ENCODE data around the gene MILR1.

The MILR1 gene

GRCh38 chr17:64502021-64502420, 53.1 kb downstream of the MILR1 start:
- whole genome bisulfite sequencing, 2 experiments: 94 to 97% methylated on average over 3 of the region's 3 CpGs
- no peaks in the 10 kb centered on the region for H3K9me3 ChIP-seq (ENCODE audit: control insufficient read depth, low read length)
- H3K4me1 ChIP-seq (ENCODE audit: control insufficient read depth, insufficient read depth, low read length): peaks cover 10% of the 10 kb centered on the region
- H3K36me3 ChIP-seq (ENCODE audit: control insufficient read depth, insufficient read depth, low read length): peaks cover 51% of the 10 kb centered on the region
- no peaks in the 10 kb centered on the region for H3K27me3 ChIP-seq (ENCODE audit: control insufficient read depth, insufficient read depth, low read length, poor library complexity, severe bottlenecking)
- no peak overlapping the region for H3K27ac ChIP-seq (ENCODE audit: insufficient read depth, low read depth, low read length, poor library complexity, severe bottlenecking)
- no peak overlapping the region for H3K4me3 ChIP-seq (ENCODE audit: insufficient read depth, low read depth, low read length)

GRCh38 chr17:64502809-64503208, 53.9 kb downstream of the MILR1 start:
- Histone ChIP-seq H3K4me3 (ENCODE audit: insufficient read depth, low read depth, low read length) (no peak overlapping the region), H3K4me1 (ENCODE audit: control insufficient read depth, insufficient read depth, low read length) (peaks cover 10% of the 10 kb centered on the region), H3K36me3 (ENCODE audit: control insufficient read depth, insufficient read depth, low read length) (peaks cover 51% of the 10 kb centered on the region), H3K27me3 (ENCODE audit: control insufficient read depth, insufficient read depth, low read length, poor library complexity, severe bottlenecking) (no peaks in the 10 kb centered on the region), H3K9me3 (ENCODE audit: control insufficient read depth, low read length) (no peaks in the 10 kb centered on the region), H3K27ac (ENCODE audit: insufficient read depth, low read depth, low read length, poor library complexity, severe bottlenecking) (no peak overlapping the region)
- WGBS, 2 experiments: 100% methylated on average over 2 of the region's 2 CpGs

GRCh38 chr17:64503341-64503740, 54.4 kb downstream of the MILR1 start:
- Histone ChIP-seq H3K36me3 (ENCODE audit: control insufficient read depth, insufficient read depth, low read length) (peaks cover 51% of the 10 kb centered on the region), H3K4me3 (ENCODE audit: insufficient read depth, low read depth, low read length) (no peak overlapping the region)
- WGBS, 2 experiments: 97% methylated on average over 5 of the region's 5 CpGs

GRCh38 chr17:64503821-64504768, 55.2 kb downstream of the MILR1 start:
- peaks cover 51% of the 10 kb centered on the region for H3K36me3 ChIP-seq (ENCODE audit: control insufficient read depth, insufficient read depth, low read length)
- H3K4me1 ChIP-seq (ENCODE audit: control insufficient read depth, insufficient read depth, low read length): peaks cover 10% of the 10 kb centered on the region
- no peak overlapping the region for H3K27ac ChIP-seq (ENCODE audit: insufficient read depth, low read depth, low read length, poor library complexity, severe bottlenecking)
- peak overlapping the region; percentile 97 for H3K4me3 ChIP-seq (ENCODE audit: insufficient read depth, low read depth, low read length)
- no peaks in the 10 kb centered on the region for H3K9me3 ChIP-seq (ENCODE audit: control insufficient read depth, low read length)
- WGBS, 2 experiments: 79 to 80% methylated on average over 7 of the region's 7 CpGs
- H3K27me3 ChIP-seq (ENCODE audit: control insufficient read depth, insufficient read depth, low read length, poor library complexity, severe bottlenecking): no peaks in the 10 kb centered on the region

More at GRCh38 chr17:64503341-64503740, 54.4 kb downstream of the MILR1 start:
- H3K4me1 ChIP-seq (ENCODE audit: control insufficient read depth, insufficient read depth, low read length): peaks cover 10% of the 10 kb centered on the region
- no peaks in the 10 kb centered on the region for H3K9me3 ChIP-seq (ENCODE audit: control insufficient read depth, low read length)
- peak overlapping the region; percentile 38 for H3K27ac ChIP-seq (ENCODE audit: insufficient read depth, low read depth, low read length, poor library complexity, severe bottlenecking)
- H3K27me3 ChIP-seq (ENCODE audit: control insufficient read depth, insufficient read depth, low read length, poor library complexity, severe bottlenecking): no peaks in the 10 kb centered on the region

GRCh38 chr17:64504769-64505339, 55.9 kb downstream of the MILR1 start:
- Histone ChIP-seq H3K4me1 (ENCODE audit: control insufficient read depth, insufficient read depth, low read length) (peaks cover 10% of the 10 kb centered on the region), H3K9me3 (ENCODE audit: control insufficient read depth, low read length) (no peaks in the 10 kb centered on the region), H3K36me3 (ENCODE audit: control insufficient read depth, insufficient read depth, low read length) (peaks cover 45% of the 10 kb centered on the region), H3K4me3 (ENCODE audit: insufficient read depth, low read depth, low read length) (peak overlapping the region; percentile 97), H3K27me3 (ENCODE audit: control insufficient read depth, insufficient read depth, low read length, poor library complexity, severe bottlenecking) (no peaks in the 10 kb centered on the region), H3K27ac (ENCODE audit: insufficient read depth, low read depth, low read length, poor library complexity, severe bottlenecking) (peak overlapping the region; percentile 97)
- 6 to 9% methylated on average over 13 of the region's 13 CpGs for WGBS, 2 experiments

- 0% methylated on average over 76 of the region's 76 CpGs for WGBS, 2 experiments
- Histone ChIP-seq H3K4me1 (ENCODE audit: control insufficient read depth, insufficient read depth, low read length) (peaks cover 10% of the 10 kb centered on the region), H3K27me3 (ENCODE audit: control insufficient read depth, insufficient read depth, low read length, poor library complexity, severe bottlenecking) (no peaks in the 10 kb centered on the region), H3K9me3 (ENCODE audit: control insufficient read depth, low read length) (no peaks in the 10 kb centered on the region), H3K4me3 (ENCODE audit: insufficient read depth, low read depth, low read length) (peak overlapping the region; percentile 97), H3K36me3 (ENCODE audit: control insufficient read depth, insufficient read depth, low read length) (peaks cover 38% of the 10 kb centered on the region), H3K27ac (ENCODE audit: insufficient read depth, low read depth, low read length, poor library complexity, severe bottlenecking) (peak overlapping the region; percentile 97)
Measured at GRCh38 chr17:64505340-64506200, 56.7 kb downstream of the MILR1 start.

GRCh38 chr17:64506201-64506575, 57.3 kb downstream of the MILR1 start, which contains the start of gene DDX5:
Gene DDX5 (minus strand): TSS chr17:64506289. CDS start chr17:64506119, 170 bp downstream.
- peaks cover 31% of the 10 kb centered on the region for H3K36me3 ChIP-seq (ENCODE audit: control insufficient read depth, insufficient read depth, low read length)
- no peaks in the 10 kb centered on the region for H3K27me3 ChIP-seq (ENCODE audit: control insufficient read depth, insufficient read depth, low read length, poor library complexity, severe bottlenecking)
- peak within 1 kb of the TSS; percentile 97 for H3K4me3 ChIP-seq (ENCODE audit: insufficient read depth, low read depth, low read length)
- no peaks in the 10 kb centered on the region for H3K9me3 ChIP-seq (ENCODE audit: control insufficient read depth, low read length)
- peak within 1 kb of the TSS; percentile 97 for H3K27ac ChIP-seq (ENCODE audit: insufficient read depth, low read depth, low read length, poor library complexity, severe bottlenecking)
- WGBS, 2 experiments: 0% methylated on average over 31 of the region's 31 CpGs
- peaks cover 10% of the 10 kb centered on the region for H3K4me1 ChIP-seq (ENCODE audit: control insufficient read depth, insufficient read depth, low read length)

- H3K27ac ChIP-seq (ENCODE audit: insufficient read depth, low read depth, low read length, poor library complexity, severe bottlenecking): peak within 1 kb of the TSS; percentile 97
- peaks cover 26% of the 10 kb centered on the region for H3K36me3 ChIP-seq (ENCODE audit: control insufficient read depth, insufficient read depth, low read length)
- peak within 1 kb of the TSS; percentile 97 for H3K4me3 ChIP-seq (ENCODE audit: insufficient read depth, low read depth, low read length)
- H3K4me1 ChIP-seq (ENCODE audit: control insufficient read depth, insufficient read depth, low read length): peaks cover 10% of the 10 kb centered on the region
- 0% methylated on average over 77 of the region's 77 CpGs for WGBS, 2 experiments
- no peaks in the 10 kb centered on the region for H3K9me3 ChIP-seq (ENCODE audit: control insufficient read depth, low read length)
- H3K27me3 ChIP-seq (ENCODE audit: control insufficient read depth, insufficient read depth, low read length, poor library complexity, severe bottlenecking): no peaks in the 10 kb centered on the region
Measured at GRCh38 chr17:64506576-64507412, 57.9 kb downstream of the MILR1 start, which contains the start of gene CEP95. Gene CEP95 (plus strand): TSS chr17:64506977. CDS start chr17:64507098, 121 bp downstream.

- H3K9me3 ChIP-seq (ENCODE audit: control insufficient read depth, low read length): no peaks in the 10 kb centered on the region
- peaks cover 10% of the 10 kb centered on the region for H3K4me1 ChIP-seq (ENCODE audit: control insufficient read depth, insufficient read depth, low read length)
- peak overlapping the region; percentile 97 for H3K4me3 ChIP-seq (ENCODE audit: insufficient read depth, low read depth, low read length)
- 0 to 1% methylated on average over 13 of the region's 13 CpGs for WGBS, 2 experiments
- no peaks in the 10 kb centered on the region for H3K27me3 ChIP-seq (ENCODE audit: control insufficient read depth, insufficient read depth, low read length, poor library complexity, severe bottlenecking)
- peak overlapping the region; percentile 97 for H3K27ac ChIP-seq (ENCODE audit: insufficient read depth, low read depth, low read length, poor library complexity, severe bottlenecking)
- H3K36me3 ChIP-seq (ENCODE audit: control insufficient read depth, insufficient read depth, low read length): peaks cover 21% of the 10 kb centered on the region
Measured at GRCh38 chr17:64507413-64507782, 58.5 kb downstream of the MILR1 start.
